NB4 (cell line): ENCODE measurements around the gene NMB.

Experiments used
- DNase-seq: peaks from one replicate; pipeline ENCODE4 v3.0.0; 2010; ENCODE audit warnings: low read depth
- H3K4me3 ChIP-seq: one replicate; pipeline ENCODE4 v1.5.1; 2011; ENCODE audit warnings: mild to moderate bottlenecking, low read depth, low read length, moderate library complexity
- MYC ChIP-seq: IDR thresholded peaks from 2 replicates; pipeline ENCODE4 v1.6.1; 2011; ENCODE audit warnings: low read depth, low read length
- POLR2A ChIP-seq: IDR thresholded peaks from 2 replicates; pipeline ENCODE4 v1.6.1; 2011; ENCODE audit warnings: mild to moderate bottlenecking; ENCODE audit not compliant: insufficient read length; ENCODE audit errors: extremely low read depth
- TF ChIP-seq, protein P1 (sequence below): IDR thresholded peaks from 2 replicates; pipeline ENCODE4 v1.6.1; 2011; ENCODE audit warnings: low read depth, low read length
- TF ChIP-seq, protein P2 (sequence below): IDR thresholded peaks from one replicate; pipeline ENCODE4 v1.5.1; 2012; ENCODE audit warnings: low read depth, low read length

NMB gene

GRCh38 chr15:84653910-84654688, 3.9 kb downstream of the NMB start, which contains the start of gene WDR73:
Gene WDR73 (minus strand): TSS chr15:84654283. CDS start chr15:84654274, 9 bp downstream.
- DNase-seq, result peak; percentile 97
- TF ChIP-seq, protein P1, sequence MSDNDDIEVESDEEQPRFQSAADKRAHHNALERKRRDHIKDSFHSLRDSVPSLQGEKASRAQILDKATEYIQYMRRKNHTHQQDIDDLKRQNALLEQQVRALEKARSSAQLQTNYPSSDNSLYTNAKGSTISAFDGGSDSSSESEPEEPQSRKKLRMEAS, result peak; percentile 49; the same call in 1 of the 2 replicates
- TF ChIP-seq POLR2A (peak; percentile 63), MYC (peak; percentile 40; the same call in 1 of the 2 replicates)
- TF ChIP-seq, protein P2, sequence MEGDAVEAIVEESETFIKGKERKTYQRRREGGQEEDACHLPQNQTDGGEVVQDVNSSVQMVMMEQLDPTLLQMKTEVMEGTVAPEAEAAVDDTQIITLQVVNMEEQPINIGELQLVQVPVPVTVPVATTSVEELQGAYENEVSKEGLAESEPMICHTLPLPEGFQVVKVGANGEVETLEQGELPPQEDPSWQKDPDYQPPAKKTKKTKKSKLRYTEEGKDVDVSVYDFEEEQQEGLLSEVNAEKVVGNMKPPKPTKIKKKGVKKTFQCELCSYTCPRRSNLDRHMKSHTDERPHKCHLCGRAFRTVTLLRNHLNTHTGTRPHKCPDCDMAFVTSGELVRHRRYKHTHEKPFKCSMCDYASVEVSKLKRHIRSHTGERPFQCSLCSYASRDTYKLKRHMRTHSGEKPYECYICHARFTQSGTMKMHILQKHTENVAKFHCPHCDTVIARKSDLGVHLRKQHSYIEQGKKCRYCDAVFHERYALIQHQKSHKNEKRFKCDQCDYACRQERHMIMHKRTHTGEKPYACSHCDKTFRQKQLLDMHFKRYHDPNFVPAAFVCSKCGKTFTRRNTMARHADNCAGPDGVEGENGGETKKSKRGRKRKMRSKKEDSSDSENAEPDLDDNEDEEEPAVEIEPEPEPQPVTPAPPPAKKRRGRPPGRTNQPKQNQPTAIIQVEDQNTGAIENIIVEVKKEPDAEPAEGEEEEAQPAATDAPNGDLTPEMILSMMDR, result no peak
- peak within 1 kb of the TSS; percentile 93 for H3K4me3 ChIP-seq

GRCh38 chr15:84653584-84653909, 4.5 kb downstream of the NMB start:
- no peak for DNase-seq
- H3K4me3 ChIP-seq, result peak overlapping the region; percentile 93
- no peak for TF ChIP-seq POLR2A
- TF ChIP-seq, protein P1, result 0 out of 2 replicates have a peak, but pooled peaks have one; percentile 44
- TF ChIP-seq, protein P2, result no peak
- peak; percentile 65; the same call in 1 of the 2 replicates for TF ChIP-seq MYC

DNA sequence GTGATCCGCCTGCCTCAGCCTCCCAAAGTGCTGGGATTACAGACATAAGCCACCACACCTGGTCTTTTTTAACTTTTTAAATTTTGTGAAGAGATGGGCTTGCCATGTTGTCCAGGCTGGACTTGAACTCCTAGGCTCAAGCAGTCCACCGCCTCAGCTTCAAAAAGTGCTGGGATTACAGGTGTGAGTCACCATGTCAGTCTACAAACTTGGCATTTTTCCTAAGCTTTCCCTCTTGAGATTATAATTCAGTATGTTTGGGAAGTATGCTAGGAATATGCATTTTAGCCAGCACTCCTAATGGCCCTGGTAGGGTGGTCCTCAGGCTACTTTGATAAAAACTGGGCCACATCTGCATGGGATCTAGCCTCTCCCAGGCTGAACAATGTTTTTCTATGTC, 8.3 kb downstream of the NMB start:
- no peak for DNase-seq
- TF ChIP-seq MYC, result no peak
- TF ChIP-seq POLR2A, result no peak
- TF ChIP-seq, protein P2, result no peak
- TF ChIP-seq, protein P1, result no peak
- H3K4me3 ChIP-seq, result no peak overlapping the region

DNA sequence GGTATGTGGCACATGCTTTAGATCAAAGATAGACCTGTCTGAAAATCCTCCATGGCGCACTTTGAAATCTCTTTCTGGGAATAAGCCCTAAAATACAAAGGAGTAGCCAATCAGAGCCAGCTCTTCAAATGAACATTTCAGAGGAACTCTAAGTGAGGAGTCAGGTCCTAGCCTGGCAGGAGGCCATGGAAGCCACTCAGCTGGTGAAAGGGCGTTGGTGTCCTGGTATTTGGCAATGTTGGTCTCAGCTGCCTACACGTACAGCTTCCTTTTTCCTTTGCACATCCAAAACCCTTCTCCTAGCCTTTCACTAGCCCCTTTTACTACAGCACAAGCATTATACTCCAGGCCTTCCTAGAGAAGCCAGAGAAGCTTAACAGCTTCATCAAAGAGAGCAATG, 9.5 kb downstream of the NMB start:
- no peak for DNase-seq
- TF ChIP-seq, protein P2, result no peak
- TF ChIP-seq, protein P1, result no peak
- TF ChIP-seq POLR2A, result no peak
- no peak for TF ChIP-seq MYC

GRCh38 chr15:84647726-84648125, 10.3 kb downstream of the NMB start:
- H3K4me3 ChIP-seq, result no peak overlapping the region
- TF ChIP-seq, protein P2, result no peak
- TF ChIP-seq POLR2A, result no peak
- no peak for TF ChIP-seq MYC
- TF ChIP-seq, protein P1, result no peak
- DNase-seq, result no peak

More for the DNA sequence above, 9.5 kb downstream of the NMB start:
- H3K4me3 ChIP-seq, result no peak overlapping the region
